H1 (cell line): ENCODE measurements around the gene TMPRSS12. TPM values are rescaled to one million over a fixed set of nuclear protein-coding genes. Genes with fewer than 3 reads are reported as not detected.

Source experiments
- CTCF ChIA-PET: fragments of 300-600 bp; sonication (Branson Sonifier 250); formaldehyde crosslinking; loops from one replicate; lab custom pipeline; 2021; ENCODE audit not compliant: partially characterized antibody; lab: Charles Lee
- POLR2A ChIA-PET: fragments of 300-600 bp; sonication (Branson Sonifier 250); formaldehyde crosslinking; loops from one replicate; lab custom pipeline; 2021; ENCODE audit warnings: inconsistent platforms; ENCODE audit not compliant: partially characterized antibody; lab: Charles Lee
- DNase-seq, 2 experiments: peaks; one replicate each; pipeline versions ENCODE4 v3.0.0 to v3.0.0-alpha.2; 2010 to 2022; ENCODE audit warnings: low spot score in 2 of 2, low read depth in 1 of 2, mixed read lengths in 1 of 2
- FAIRE-seq: peaks from 2 replicates; lab custom pipeline; 2011; peaks lifted over from hg19 to GRCh38; lab: Jason Lieb, UNC
- H2AFZ ChIP-seq: 2 replicates; pipeline ENCODE4 v1.8.1; 2012; ENCODE audit warnings: low read length, inconsistent platforms
- H2AK5ac ChIP-seq: 2 replicates; pipeline ENCODE4 v1.6.1; 2013; ENCODE audit warnings: low read depth, low read length
- H2BK120ac ChIP-seq: replicated peaks from 2 replicates; pipeline ENCODE3; 2013; ENCODE audit warnings: low read depth, low read length, inconsistent platforms
- H2BK12ac ChIP-seq: 2 replicates; pipeline ENCODE4 v1.6.1; 2013; ENCODE audit warnings: low read depth, low read length
- H2BK15ac ChIP-seq: 2 replicates; pipeline ENCODE4 v1.6.1; 2013; ENCODE audit warnings: low read length
- H2BK20ac ChIP-seq: 2 replicates; pipeline ENCODE4 v1.6.1; 2013; ENCODE audit warnings: low read length
- H2BK5ac ChIP-seq: 2 replicates; pipeline ENCODE4 v1.6.1; 2013; ENCODE audit warnings: low read depth, low read length
- H3K14ac ChIP-seq: 2 replicates; pipeline ENCODE4 v1.6.1; 2013; ENCODE audit warnings: inconsistent platforms; ENCODE audit not compliant: insufficient read length
- H3K18ac ChIP-seq: 2 replicates; pipeline ENCODE4 v1.6.1; 2013; ENCODE audit warnings: low read length; ENCODE audit errors: extremely low read depth
- H3K23ac ChIP-seq: 2 replicates; pipeline ENCODE4 v1.6.1; 2013; ENCODE audit warnings: inconsistent platforms; ENCODE audit not compliant: insufficient read length
- H3K23me2 ChIP-seq: 2 replicates; pipeline ENCODE4 v1.6.1; 2013; ENCODE audit warnings: low read depth, low read length
- H3K27ac ChIP-seq: 2 replicates; pipeline ENCODE4 v1.6.1; 2011; ENCODE audit warnings: low read depth, low read length, inconsistent platforms
- H3K27me3 ChIP-seq, 4 experiments: replicated peaks in 1 of 4; 1 replicate in 1 of 4; 2 replicates in 3 of 4; pipeline versions ENCODE4 v1.6.1 to v1.8.1; 2011 to 2013; ENCODE audit warnings: low read length in 3 of 4, mild to moderate bottlenecking in 3 of 4, inconsistent platforms in 2 of 4, mixed read lengths in 2 of 4, moderate library complexity in 1 of 4; ENCODE audit not compliant: control insufficient read depth in 3 of 4, insufficient read depth in 3 of 4; ENCODE audit errors: extremely low read depth in 1 of 4
- H3K36me3 ChIP-seq, 4 experiments: 2 replicates each; pipeline versions ENCODE4 v1.6.1 to v1.8.1; 2011 to 2013; ENCODE audit warnings: mild to moderate bottlenecking in 4 of 4, low read length in 3 of 4, moderate library complexity in 2 of 4, control low read depth in 1 of 4, inconsistent platforms in 1 of 4; ENCODE audit not compliant: insufficient read depth in 4 of 4, control insufficient read depth in 2 of 4
- H3K4ac ChIP-seq: replicated peaks from 2 replicates; pipeline ENCODE3; 2013; ENCODE audit warnings: low read length, low read depth, mixed read lengths, inconsistent platforms; ENCODE audit not compliant: insufficient read length
- H3K4me1 ChIP-seq, 4 experiments: replicated peaks in 1 of 4; 1 replicate in 1 of 4; 2 replicates in 3 of 4; pipeline versions ENCODE4 v1.6.1 to v1.8.1; 2011 to 2013; ENCODE audit warnings: low read length in 3 of 4, inconsistent platforms in 2 of 4, mixed read lengths in 1 of 4; ENCODE audit not compliant: insufficient read depth in 4 of 4, control insufficient read depth in 3 of 4
- H3K4me2 ChIP-seq, 2 experiments: 2 replicates each; pipeline versions ENCODE4 v1.6.1 to v1.8.1; 2011 to 2013; ENCODE audit warnings: low read depth in 2 of 2, low read length in 2 of 2, control low read depth in 1 of 2, inconsistent platforms in 1 of 2, mild to moderate bottlenecking in 1 of 2; ENCODE audit not compliant: insufficient read depth in 1 of 2
- H3K4me3 ChIP-seq, 4 experiments: fragments of 200-600, 300-600 bp in 1 of 4; sonication (generic), shearing (Covaris generic), sonication (Bioruptor Twin) in 1 of 4; 2 replicates each; pipeline versions ENCODE4 v1.5.1 to v1.8.1; 2011 to 2016; ENCODE audit warnings: low read length in 4 of 4, low read depth in 3 of 4, control low read depth in 2 of 4, inconsistent platforms in 2 of 4, mild to moderate bottlenecking in 2 of 4, mixed read lengths in 1 of 4, moderate library complexity in 1 of 4; ENCODE audit not compliant: insufficient read depth in 2 of 4; ENCODE audit errors: extremely low read depth in 1 of 4
- H3K56ac ChIP-seq: replicated peaks from 2 replicates; pipeline ENCODE3; 2013; ENCODE audit warnings: low read depth, mild to moderate bottlenecking, mixed read lengths, low read length, inconsistent platforms; ENCODE audit not compliant: insufficient read length
- H3K79me1 ChIP-seq: 2 replicates; pipeline ENCODE4 v1.6.1; 2013; ENCODE audit warnings: low read depth, low read length, control low read depth
- H3K79me2 ChIP-seq, 2 experiments: 2 replicates each; pipeline versions ENCODE4 v1.6.1 to v1.8.1; 2012 to 2013; ENCODE audit warnings: low read length in 2 of 2, mild to moderate bottlenecking in 2 of 2, inconsistent platforms in 1 of 2; ENCODE audit not compliant: insufficient read depth in 2 of 2, control insufficient read depth in 1 of 2
- H3K9ac ChIP-seq, 4 experiments: replicated peaks in 1 of 4; 1 replicate in 1 of 4; 2 replicates in 3 of 4; pipeline versions ENCODE4 v1.6.1 to v1.8.1; 2011 to 2013; ENCODE audit warnings: low read depth in 3 of 4, low read length in 3 of 4, control low read depth in 2 of 4, mild to moderate bottlenecking in 2 of 4, moderate library complexity in 2 of 4, inconsistent platforms in 1 of 4; ENCODE audit errors: extremely low read depth in 1 of 4
- H3K9me3 ChIP-seq, 2 experiments: 2 replicates each; pipeline versions ENCODE4 v1.6.1 to v1.8.1; 2012 to 2013; ENCODE audit warnings: mild to moderate bottlenecking in 2 of 2, moderate library complexity in 2 of 2, control low read depth in 1 of 2, inconsistent platforms in 1 of 2, low read depth in 1 of 2, low read length in 1 of 2, mixed read lengths in 1 of 2; ENCODE audit not compliant: insufficient read depth in 2 of 2
- H4K20me1 ChIP-seq, 2 experiments: replicated peaks in 1 of 2; 2 replicates each; pipeline versions ENCODE3 to v1.8.1; 2011 to 2013; ENCODE audit warnings: inconsistent platforms in 2 of 2, low read length in 2 of 2, mild to moderate bottlenecking in 1 of 2; ENCODE audit not compliant: insufficient read depth in 2 of 2, control insufficient read depth in 1 of 2
- H4K5ac ChIP-seq: 2 replicates; pipeline ENCODE4 v1.6.1; 2013; ENCODE audit warnings: low read length, low read depth, mixed read lengths, inconsistent platforms; ENCODE audit not compliant: insufficient read length
- H4K8ac ChIP-seq: 2 replicates; pipeline ENCODE4 v1.8.0; 2013; ENCODE audit warnings: mild to moderate bottlenecking, moderate library complexity, low read length, inconsistent platforms; ENCODE audit not compliant: insufficient read depth; ENCODE audit errors: extremely low read depth
- H4K91ac ChIP-seq: replicated peaks from 2 replicates; pipeline ENCODE3; 2013; ENCODE audit warnings: low read length, mixed read lengths, inconsistent platforms; ENCODE audit not compliant: insufficient read length
- EP300 ChIP-seq, 2 experiments: IDR thresholded peaks; 1 replicate in 1 of 2; 2 replicates in 1 of 2; pipeline ENCODE4 v1.6.1; 2011 to 2012; ENCODE audit warnings: low read depth in 2 of 2, low read length in 2 of 2, mild to moderate bottlenecking in 2 of 2, borderline replicate concordance in 1 of 2, inconsistent platforms in 1 of 2, moderate library complexity in 1 of 2
- SAP30 ChIP-seq: fragments of 300-600 bp; sonication (generic); IDR thresholded peaks from 2 replicates; pipeline ENCODE4 v1.7.1; 2012; ENCODE audit warnings: low read length, moderate library complexity, mild to moderate bottlenecking, inconsistent platforms; ENCODE audit not compliant: insufficient read depth, insufficient replicate concordance
- SP4 ChIP-seq: IDR thresholded peaks from 2 replicates; pipeline ENCODE4 v1.6.1; 2012; ENCODE audit warnings: low read length, inconsistent platforms
- WGBS, 2 experiments: shearing (Covaris generic) in 1 of 2; methylation state at CpG; one replicate each; pipeline versions ENCODE4 v1.1.6 to v1.1.7; 2013 to 2015; ENCODE audit warnings: low lambda C conversion rate in 2 of 2, mixed read lengths in 2 of 2, inconsistent platforms in 1 of 2, low coverage in 1 of 2, missing lambda C conversion rate in 1 of 2; ENCODE audit not compliant: insufficient replicate concordance in 2 of 2, insufficient coverage in 1 of 2, insufficient read length in 1 of 2; ENCODE audit errors: extremely low coverage in 1 of 2, missing lambda C conversion rate in 1 of 2; 5-methylcytosine and 5-hydroxymethylcytosine counted together
- polyA plus RNA-seq, 7 experiments: library from polyadenylated mRNA; depleted of rRNA in 3 of 7; stranded (reverse) in 5 of 7; unstranded in 2 of 7; fragments of >200 nt in 5 of 7; fragments of 200-250 nt in 2 of 7; gene quantifications; 1 replicate in 5 of 7; 2 replicates in 1 of 7; 4 replicates in 1 of 7; pipeline versions ENCODE4 v1.2.1 to v1.2.3, GENCODE V29; 2011 to 2013; ENCODE audit warnings: missing spikeins in 2 of 7, mixed read lengths in 2 of 7
- total RNA-seq: library from RNA; stranded (reverse); fragmentation: NEBNext Ultra II Directional; extraction: Animal tissue kit (Norgen Biotek cat#: 25700); gene quantifications from 2 replicates; pipeline ENCODE4 v1.2.1, GENCODE V29; 2021
- TF ChIP-seq, protein P1 (sequence below): IDR thresholded peaks from 2 replicates; pipeline ENCODE4 v1.6.1; 2012; ENCODE audit warnings: inconsistent platforms

The TMPRSS12 gene
- total and polyA plus RNA-seq, 2 of the 8 experiments (the other 6 are each of a cell fraction or from before 2014, with no cell fraction given): not detected

- H4K5ac ChIP-seq: no peak overlapping the region
- no peak overlapping the region for H2AFZ ChIP-seq
- TF ChIP-seq SP4 (no peak), EP300 (IDR thresholded peaks at IDR 0.05; ENCODE audit: borderline replicate concordance in 1 of 2, low read depth in 2 of 2, low read length in 2 of 2) (no peak), SAP30 (no peak)
- TF ChIP-seq, protein P1, sequence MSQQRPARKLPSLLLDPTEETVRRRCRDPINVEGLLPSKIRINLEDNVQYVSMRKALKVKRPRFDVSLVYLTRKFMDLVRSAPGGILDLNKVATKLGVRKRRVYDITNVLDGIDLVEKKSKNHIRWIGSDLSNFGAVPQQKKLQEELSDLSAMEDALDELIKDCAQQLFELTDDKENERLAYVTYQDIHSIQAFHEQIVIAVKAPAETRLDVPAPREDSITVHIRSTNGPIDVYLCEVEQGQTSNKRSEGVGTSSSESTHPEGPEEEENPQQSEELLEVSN: peak; percentile 22; the same call in 1 of the 2 replicates
- H2BK5ac ChIP-seq: no peak overlapping the region
- no peaks in the 10 kb centered on the region for H3K27me3 ChIP-seq
- peaks cover 0 to 5% (median 3%) of the 10 kb centered on the region in 4 experiments; a peak in 3 of 7 replicates for H3K4me1 ChIP-seq
- no peak overlapping the region for H3K56ac ChIP-seq
- H3K9ac ChIP-seq: no peak overlapping the region
- no peak overlapping the region for H2AK5ac ChIP-seq
- no peak overlapping the region for H3K14ac ChIP-seq
- no peak overlapping the region for H2BK12ac ChIP-seq
- no peak overlapping the region for H3K27ac ChIP-seq
- H3K18ac ChIP-seq: no peak overlapping the region
- H2BK15ac ChIP-seq: no peak overlapping the region
- H2BK120ac ChIP-seq: no peak overlapping the region
- no peak overlapping the region for H3K4ac ChIP-seq
- H4K8ac ChIP-seq: no peak overlapping the region; the same call in 1 of the 2 replicates
- no peaks in the 10 kb centered on the region for H3K9me3 ChIP-seq
- no peak overlapping the region for H3K4me3 ChIP-seq
- DNase-seq: no peak
- H3K4me2 ChIP-seq: no peak overlapping the region
- 84% methylated on average over 3 of the region's 3 CpGs; no CpG with 5 or more reads in 1 of the 2 experiments for WGBS, 2 experiments
- H4K20me1 ChIP-seq: no peaks in the 10 kb centered on the region
- no peak overlapping the region for H2BK20ac ChIP-seq
- no peak overlapping the region for H4K91ac ChIP-seq
- peaks cover 4% of the 10 kb centered on the region for H3K23me2 ChIP-seq
- no peaks in the 10 kb centered on the region for H3K36me3 ChIP-seq
- CTCF ChIA-PET: interaction anchor here (0.6 to 1.8 kb wide), 5 partner anchors 9 to 1471 kb away, joined by 3 to 5 read pairs (median 3); no protein-coding TSS in a partner anchor
- no peak overlapping the region for H3K23ac ChIP-seq
- POLR2A ChIA-PET: no interaction called here
- no peaks in the 10 kb centered on the region for H3K79me1 ChIP-seq
- no peak for FAIRE-seq
- H3K79me2 ChIP-seq: peaks cover 0 to 16% of the 10 kb centered on the region in 2 experiments; a peak in 2 of 4 replicates
Observed at GRCh38 chr12:50929831-50930230, 87.1 kb downstream of the TMPRSS12 start.
